NCI-H2196 (cell line): ENCODE measurements around the gene APPL2.
"Not testable (repeated sequence)": the region's sequence is repeated elsewhere in the genome, so short reads cannot be mapped to it uniquely, and the experiment has no call there.

Experiments used
- DNase-seq: peaks from one replicate; lab custom pipeline; 2025; ENCODE audit not compliant: unreplicated experiment; lab: John Stamatoyannopoulos, UW

Gene APPL2

DNA sequence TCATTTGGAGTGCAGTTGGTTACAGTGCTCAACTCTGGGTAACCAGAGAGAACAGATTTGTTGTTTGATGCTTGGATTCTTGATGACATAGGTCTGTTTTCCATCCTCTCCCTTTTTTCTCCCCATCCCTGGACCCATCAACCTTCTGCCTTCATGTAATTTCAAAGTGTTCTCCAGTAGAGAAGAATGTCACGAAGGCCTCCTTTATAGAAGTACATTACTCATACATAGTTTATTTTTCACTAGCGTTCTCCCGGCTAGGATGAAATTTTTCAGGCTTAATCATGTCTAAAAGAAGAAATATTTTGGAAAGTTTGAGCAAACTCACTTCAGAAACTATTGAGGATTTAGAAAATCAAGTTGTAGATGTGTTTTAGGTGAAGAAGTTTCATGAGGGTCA lies 20.9 kb upstream of the APPL2 start:
- DNase-seq, result no peak

DNA sequence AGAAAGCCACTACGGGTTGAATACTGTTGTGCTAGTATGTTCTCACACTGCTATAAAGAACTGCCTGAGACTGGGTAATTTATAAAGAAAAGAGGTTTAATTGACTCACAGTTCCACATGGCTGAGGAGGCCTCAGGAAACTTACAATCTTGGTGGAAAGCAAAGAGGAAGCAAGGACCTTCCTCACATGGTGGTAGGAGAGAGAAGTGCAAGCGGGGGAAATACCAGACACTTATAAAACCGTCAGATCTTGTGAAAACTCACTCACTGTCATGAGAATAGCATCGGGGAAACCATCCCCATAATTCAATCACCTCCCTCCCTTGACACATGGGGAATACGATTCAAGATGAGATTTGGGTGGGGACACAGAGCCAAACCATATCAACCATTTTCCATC lies 20.5 kb upstream of the APPL2 start:
- not testable (repeated sequence) for DNase-seq

DNA sequence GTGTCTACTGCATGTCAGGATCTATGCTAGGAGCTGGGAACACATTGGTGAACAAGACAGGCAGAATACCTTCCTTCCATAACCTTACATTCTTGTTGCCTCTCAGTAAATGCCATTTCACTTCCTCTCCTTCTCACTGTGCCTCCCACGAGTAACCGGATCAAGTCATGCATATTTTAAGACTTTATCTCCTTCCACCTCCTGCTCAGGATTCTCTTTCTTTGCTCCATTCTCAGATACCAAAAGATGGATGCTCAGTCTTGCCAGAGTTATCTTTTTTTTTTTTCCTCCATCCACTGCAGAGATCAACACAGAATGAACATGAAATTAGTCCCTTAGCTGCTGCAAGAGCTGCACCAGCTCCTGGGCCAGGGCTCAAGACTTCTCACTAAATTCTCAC lies 20.0 kb upstream of the APPL2 start:
- DNase-seq, result no peak

DNA sequence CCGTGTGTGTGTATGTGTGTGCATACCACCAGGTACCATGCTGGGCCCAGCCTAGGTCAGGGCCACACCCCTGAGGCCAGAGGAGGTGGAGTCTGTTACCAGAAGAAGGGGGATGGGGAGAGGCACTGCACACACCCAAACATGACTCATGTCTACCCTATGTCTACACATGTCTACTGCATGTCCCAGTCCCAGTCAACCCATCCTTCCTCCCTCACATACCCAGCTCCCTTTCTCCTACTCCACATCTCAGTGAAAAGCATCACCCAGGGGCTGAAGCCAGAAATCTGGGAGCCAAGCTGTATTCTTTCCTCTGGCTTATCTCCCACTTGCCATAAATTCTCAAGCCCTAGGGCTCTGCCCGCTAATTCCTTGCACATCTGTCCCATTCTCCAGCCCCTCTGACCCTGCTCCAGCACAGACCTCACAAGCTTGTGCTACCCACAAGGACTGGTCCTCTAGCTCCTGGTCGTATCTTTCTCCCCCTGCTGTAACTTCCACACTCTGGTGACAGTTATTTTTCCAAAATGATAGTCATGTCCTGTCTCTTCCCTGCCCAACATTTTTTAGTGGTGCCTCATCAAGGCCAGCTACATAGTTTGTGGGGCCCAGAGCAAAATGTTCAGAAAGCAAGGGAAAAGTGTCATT lies 18.0 kb upstream of the APPL2 start:
- no peak for DNase-seq

DNA sequence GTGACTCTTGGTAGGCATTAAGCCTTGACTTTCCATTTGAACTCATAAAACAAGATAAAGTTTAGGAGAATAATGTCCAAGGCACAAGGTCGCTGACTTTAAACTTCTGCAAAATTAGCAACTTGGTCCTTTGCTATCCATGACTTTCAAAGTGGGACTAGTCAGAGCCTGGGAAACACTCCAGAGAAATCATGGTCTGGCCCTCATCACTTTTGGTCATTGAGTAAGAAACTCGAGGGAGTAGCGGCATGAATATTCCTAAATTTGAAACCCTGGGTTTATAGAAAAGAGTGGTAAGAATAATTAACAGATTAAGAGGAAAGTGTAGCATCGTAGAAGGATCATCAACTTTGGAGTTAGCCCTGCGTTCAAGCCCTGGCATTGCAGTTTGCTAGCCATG lies 16.9 kb upstream of the APPL2 start:
- DNase-seq, result no peak

DNA sequence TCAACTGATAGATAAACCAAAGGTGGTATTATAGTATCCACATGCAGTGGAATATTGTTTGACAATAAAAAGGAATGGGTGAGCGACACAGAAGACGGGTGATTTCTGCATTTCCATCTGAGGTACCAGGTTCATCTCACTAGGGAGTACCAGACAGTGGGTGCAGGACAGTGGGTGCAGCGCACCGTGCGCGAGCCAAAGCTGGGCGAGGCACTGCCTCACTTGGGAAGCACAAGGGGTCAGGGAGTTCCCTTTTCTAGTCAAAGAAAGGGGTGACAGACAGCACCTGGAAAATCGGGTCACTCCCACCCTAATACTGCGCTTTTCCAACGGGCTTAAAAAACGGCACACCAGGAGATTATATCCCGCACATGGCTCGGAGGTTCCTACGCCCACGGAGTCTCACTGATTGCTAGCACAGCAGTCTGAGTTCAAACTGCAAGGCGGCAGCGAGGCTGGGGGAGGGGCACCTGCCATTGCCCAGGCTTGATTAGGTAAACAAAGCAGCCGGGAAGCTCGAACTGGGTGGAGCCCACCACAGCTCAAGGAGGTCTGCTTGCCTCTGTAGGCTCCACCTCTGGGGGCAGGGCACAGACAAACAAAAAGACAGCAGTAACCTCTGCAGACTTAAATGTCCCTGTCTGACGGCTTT lies 9.9 kb upstream of the APPL2 start:
- not testable (repeated sequence) for DNase-seq

DNA sequence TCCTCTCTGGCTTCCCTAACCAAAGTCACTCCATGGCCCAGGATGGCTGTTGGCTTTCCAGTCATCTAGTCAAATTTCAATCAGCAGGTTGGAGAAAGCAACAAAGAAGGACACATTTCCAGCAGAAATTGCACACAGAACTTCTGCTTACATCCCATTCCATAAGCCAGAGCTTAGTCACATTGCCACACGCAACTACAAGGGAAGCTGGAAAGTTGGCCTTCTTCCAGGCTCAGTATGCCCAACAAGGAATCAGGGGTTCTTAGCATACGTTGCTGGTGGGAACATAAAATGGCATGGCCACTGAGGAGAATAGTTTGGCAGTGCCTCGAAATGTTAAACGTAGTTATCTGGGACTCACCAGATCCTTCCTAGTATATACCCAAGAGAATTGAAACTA lies 9.3 kb upstream of the APPL2 start:
- DNase-seq, result no peak

DNA sequence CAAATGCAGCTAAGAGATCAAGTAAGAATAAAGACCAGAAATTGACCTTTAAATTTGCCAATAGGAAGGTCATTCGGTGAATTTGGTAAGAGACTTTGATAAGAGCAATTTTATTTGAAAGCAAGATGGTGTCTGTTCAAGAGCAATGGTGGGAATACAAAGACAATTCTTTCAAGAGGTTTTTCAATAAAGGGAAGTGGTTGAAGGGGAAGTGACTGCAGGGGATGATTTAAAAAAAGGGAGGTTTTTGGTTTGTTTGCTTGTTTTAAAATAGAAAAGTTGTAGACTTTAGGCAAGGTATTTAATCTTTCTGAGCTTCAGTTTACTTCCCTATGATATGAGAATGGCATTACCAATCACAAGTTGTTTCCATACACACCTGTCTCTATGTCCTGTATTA lies 4.3 kb upstream of the APPL2 start:
- DNase-seq, result no peak

DNA sequence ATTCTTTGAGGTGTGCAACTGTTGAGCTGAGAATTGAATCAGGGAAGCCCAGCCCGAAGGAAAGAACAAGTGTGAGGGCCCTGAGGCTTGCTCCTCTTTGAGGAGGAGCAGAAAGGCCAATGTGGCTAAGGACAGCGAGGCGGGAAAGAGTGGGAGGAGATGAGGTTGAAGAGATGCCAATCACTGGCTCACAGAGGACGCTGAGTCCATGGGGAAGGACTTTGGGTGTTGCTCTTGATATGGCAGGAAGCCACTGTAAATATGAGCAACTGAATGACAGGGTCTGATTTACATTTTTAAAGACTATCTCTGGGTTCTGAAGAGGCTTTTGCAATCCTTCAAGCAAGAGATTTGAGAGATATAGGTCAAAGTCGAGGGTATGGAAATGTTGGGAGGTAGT lies 3.3 kb upstream of the APPL2 start:
- DNase-seq, result no peak

DNA sequence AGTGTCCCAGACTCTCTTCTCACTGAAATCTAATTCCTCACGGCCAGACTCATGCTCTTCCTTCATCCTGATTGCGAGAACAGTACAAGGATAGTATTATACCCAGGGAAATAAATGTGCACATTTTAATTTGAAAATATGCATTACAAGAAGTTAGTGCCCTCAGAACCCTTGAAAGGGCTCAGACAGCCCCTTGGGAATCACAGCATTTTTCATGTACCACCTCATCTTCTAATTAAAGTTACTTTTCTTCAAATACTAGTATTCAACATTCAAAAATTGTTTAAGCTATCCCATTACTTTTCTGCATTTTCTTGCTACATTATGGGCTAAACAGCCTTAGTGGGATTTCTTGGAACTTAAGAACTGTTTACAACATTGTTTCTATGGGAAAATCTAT lies 1.7 kb upstream of the APPL2 start:
- no peak for DNase-seq

DNA sequence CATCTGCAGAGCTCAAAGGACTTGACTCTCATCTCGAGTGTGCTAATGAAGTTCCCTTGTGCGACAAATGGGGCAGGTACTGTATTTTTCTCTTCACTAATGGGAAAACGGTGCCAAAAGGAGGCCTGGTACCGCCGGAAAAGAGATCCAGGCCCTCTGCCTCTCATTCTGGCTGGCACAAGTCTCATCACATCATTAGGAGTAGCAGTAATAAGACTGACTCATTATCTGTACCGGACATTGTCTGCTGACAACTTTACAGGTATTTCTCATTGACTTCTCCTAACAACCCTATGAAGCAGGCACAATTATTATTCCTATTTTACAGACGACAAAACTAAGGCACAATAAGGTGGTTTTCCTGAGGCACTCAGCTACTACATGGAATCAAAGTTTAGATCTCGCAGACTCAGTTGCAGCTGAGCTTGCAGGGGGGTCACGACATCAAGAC lies 668 bp downstream of the APPL2 start:
- no peak for DNase-seq

DNA sequence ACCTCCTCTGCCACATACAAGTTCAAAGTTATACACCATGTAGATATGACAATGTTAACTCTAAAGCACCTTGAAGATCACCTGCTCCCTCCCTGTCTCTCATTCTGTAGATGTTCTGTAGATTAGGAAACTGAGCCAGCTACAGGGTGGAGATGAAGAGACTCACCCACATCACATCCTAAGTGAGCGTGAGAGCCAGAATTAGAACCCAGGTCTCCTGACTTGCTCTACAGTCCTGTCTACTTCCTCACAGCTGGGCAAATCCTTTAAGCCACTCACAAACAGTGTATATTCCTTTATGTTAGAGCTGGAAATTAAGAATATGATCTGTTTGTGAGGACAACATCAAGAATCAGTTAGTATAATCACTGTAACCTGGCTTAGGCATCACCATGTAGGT lies 1.8 kb downstream of the APPL2 start:
- DNase-seq, result no peak

DNA sequence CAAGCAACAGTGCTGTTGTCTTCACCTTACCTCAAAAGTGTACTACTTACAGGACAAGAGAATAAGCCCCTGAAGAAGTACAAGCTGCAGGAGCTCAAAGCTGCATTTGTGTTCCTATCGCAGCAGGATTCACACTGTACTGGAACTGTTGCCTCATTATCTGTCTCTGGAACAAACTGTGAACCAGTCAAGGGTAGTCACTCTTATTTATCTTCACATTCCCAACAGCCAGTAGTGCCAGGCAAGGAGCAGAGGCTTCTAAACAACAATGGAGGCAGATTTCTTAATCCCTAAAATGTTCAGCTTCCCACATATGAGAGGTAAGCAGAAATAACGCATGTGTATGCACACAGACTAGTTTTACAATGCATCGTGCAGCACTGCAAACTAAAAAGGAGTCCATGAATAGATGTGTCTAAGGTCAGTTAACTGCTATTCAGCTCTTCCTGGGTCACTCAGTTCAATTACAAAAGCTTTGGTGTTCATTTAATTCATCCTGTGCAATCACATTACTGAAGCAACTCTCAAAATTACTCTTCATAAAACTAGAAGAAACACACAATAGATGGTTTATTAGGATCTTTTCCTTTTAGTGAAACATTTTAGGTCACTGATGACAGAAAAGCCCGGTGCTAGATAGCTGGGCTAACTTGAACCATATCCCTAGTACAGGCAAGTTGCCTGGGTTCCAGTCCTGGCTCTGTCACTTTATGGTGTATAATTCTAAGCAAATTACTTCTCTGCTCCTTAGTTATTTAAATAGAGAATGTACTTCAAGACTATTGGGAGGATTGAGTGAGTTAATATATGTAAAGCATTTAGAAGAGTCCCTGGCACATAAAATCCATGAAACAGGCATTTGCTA lies 2.7 kb downstream of the APPL2 start:
- no peak for DNase-seq

DNA sequence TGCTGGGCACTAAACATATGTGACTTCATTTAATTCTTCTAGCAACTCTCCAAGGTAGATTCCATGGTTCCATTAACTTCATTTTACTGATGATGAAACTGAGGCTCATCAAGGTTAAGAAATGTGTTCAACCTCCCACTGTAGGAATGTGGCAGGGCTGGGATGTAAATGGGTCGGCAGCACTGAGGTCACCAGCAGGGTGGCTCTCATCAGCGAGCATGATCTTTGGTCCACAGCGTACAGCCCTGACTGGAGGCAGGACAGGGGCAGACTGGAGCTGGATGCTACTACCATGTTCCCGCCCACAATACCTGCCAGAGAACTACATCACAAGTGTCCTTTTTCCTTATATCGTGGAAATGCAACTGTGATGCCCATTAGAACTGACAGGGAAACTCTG lies 4.6 kb downstream of the APPL2 start:
- DNase-seq, result no peak

DNA sequence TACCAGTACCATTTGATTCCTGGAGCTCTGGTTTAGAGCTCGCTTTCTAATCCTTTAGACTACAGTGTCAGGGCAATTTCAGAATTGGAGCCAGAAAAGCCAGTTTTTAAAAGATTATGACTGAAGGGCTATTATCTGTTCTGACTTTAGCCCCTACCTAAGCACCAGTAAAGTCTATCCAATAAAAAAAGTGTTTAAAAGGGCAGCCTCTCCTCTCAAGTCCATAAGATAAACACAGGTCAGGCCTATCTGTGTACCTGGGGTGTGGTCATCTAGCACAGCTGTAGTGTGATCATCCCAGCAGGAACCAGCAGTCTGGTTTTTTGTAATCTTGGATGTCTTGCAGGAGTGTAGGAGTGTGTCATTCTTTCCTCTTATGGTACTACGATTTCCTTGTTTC lies 6.6 kb downstream of the APPL2 start:
- DNase-seq, result no peak

DNA sequence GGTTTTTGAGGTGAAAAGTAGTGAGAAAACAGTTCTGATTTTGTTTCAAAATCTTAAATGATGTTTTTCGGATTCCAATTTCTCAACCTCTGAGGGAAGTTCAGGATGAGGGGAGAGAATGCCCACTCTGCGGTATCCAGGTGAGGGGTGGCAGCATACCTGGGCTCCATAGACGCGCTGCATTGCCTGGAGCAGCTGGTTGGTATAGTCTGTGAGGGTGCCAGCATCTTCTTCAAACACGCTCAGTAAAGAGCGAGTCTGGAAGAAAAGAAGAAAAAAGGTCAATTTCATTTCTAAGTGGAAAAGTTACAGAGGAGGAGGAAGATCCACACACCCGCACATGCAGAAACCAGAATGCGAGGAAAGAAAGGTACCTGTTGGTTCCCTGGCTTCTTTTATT lies 7.0 kb downstream of the APPL2 start:
- DNase-seq, result no peak

DNA sequence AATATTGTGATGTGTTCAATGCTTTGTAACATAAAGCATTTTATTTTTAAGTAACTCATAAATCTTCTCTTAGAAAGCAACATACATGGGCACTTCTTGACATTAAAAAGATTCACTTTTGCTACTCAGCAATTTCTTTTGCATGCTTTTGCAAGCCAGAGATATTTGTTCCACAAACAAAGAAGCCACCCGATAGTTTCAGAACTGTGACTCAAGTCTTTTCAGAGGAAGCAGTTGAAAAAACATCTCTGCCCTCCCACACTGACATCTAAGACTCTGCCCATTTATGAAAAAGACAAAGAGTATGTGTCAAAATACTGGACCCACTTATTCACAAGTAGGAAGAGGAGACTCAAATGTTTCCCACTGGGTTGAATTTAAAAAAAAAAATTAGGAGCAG lies 7.5 kb downstream of the APPL2 start:
- no peak for DNase-seq

DNA sequence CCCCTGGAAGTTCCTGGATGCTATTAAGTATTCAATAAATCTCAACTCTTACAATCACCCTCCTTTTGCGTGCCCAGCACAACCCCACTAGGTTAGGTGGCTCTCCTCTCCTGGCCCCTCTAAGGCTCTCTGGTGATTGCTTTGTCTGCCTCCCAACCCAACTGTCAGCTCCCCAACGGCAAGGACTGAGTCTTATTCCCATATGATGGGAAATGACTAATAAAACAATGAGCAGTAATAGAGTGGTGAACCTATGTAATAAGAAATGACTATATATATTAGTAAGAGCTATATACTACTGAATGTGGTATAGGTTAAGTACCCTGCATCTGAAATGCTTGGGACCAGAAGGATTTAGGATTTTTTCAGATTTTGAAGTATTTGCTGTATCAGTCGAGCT lies 8.1 kb downstream of the APPL2 start:
- no peak for DNase-seq

DNA sequence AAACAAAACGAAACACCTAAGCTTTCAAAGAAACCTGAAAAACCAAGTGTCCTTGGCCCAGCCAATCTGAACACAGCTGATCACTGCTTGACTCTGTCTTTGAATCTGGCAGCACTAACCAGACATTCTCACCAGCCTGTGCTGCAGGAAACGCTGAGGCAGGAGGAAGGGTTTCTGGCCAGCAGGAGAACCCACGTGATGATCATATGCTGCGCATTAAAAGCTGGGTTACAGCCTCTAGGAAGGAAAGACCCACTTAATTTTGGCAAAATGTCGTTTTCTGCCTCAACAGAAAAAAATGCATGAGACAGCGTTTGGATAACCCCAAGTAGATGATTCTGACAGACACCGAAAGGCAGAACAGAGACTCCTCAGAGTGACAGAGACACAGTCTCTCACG lies 9.8 kb downstream of the APPL2 start:
- DNase-seq, result no peak

DNA sequence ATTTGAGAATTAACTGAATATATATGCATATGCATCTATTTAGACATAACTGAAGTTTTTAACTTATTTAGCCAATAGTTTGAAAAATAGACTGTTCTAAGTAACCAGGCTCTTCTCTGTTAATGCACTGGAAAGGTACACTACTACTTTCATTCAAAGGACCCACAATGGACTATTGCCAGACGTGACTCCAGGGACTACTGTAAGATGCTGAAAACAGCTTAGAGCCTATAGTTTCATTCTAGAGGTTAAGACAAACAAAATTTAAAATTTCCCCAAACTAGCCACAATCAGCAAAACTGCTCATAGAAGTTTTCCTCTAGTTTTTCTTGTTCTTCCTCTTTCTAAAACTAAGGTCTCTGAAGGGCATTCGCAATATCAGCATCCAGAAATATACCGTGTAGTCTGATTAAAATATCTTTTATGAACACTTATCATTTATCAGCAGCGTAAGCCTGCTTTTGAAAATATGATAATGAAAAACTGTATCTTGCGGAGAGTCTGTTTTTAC lies 10.4 kb downstream of the APPL2 start:
- DNase-seq, result no peak

DNA sequence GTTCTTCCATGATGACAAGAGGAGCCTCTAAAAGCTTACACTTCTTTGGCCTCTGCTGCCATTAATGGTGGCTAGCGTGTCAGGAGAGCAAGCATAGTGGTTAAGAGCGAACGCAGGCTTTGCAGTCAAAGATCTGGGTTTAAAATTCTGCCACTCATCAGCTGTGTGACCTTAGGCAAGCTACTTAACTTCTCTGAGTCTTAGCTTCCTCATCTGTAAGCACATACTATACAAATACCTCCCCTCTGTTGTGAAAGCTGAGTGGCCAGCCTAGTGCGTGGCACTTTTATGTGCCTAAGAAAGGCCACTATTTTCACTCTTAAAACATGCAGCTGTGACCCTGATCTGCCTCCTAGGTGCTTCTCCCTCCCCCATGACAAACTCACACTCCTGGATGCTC lies 11.6 kb downstream of the APPL2 start:
- no peak for DNase-seq

DNA sequence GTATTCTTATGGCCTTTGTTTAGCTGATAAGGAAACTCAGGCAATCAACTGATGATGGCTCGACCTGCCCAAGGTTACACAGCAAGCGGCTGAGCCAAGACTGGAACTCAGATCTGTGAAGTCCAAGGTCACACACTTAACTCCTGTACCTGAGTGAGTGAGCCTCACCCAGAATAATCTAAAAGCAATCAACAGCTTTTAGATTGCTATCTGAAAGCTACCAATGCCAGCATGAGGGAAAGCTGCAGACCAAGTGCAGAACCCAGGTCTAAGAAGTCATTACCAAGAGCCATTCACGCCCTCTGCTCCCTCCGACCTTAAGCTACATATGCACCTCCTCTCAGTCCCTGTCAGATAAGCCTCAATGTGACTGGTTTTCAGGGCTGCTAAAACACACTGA lies 12.1 kb downstream of the APPL2 start:
- DNase-seq, result no peak
